ENCODE measurements around the gene PSME2. TPM values are rescaled to one million over a fixed set of nuclear protein-coding genes. Genes with fewer than 3 reads are reported as not detected.

The PSME2 gene
- total and polyA plus RNA-seq, 2 donors (not counting 3 experiments of a cell fraction or from before 2014, with no cell fraction given) = 66.5 to 126 TPM

DNA sequence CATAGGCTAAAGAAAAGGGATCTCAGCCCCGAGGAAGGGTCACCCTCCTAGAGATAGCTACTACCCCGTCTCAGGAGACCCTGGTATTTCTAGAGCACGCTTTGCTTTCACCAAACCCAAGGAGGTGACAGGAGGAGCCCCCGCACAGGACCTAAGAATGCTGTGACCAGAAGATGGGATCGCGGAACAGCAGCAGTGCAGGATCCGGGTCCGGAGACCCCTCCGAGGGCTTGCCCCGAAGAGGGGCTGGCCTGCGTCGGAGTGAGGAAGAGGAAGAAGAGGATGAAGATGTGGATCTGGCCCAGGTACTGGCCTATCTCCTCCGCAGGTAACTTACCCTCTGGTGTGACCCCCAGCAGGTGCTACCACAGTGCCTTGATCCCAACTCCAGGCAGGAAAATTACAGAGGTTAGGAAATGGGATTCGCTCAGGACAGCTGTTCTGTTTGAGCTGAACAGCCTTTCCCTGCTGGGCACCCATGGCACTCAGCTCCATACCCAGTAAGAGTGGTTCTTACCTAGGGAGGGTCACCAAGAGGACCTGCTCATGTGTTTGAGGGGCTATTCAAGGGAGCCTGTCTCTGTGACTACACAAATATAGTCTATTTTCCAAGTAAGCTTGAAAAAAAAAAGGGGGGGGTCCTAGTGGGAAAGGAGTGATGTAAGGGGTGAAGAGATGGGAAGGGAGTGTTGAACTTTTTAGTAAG is 30.8 kb downstream of the PSME2 start:
- DNase-seq (ENCODE audit: low read depth, low spot score) (no peak), FAIRE-seq (peak; percentile 8)
- Histone ChIP-seq H3K27me3 (ENCODE audit: control insufficient read depth in 2 of 2, insufficient read depth in 2 of 2, low read length in 2 of 2) (no peaks in the 10 kb centered on the region), H3K9ac (replicated peaks; ENCODE audit: extremely low read depth, insufficient read depth, low read length) (peak overlapping the region; percentile 88), H3K79me2 (ENCODE audit: control insufficient read depth, insufficient read depth, low read length) (no peaks in the 10 kb centered on the region), H3K36me3 (ENCODE audit: control insufficient read depth in 2 of 2, extremely low read depth in 1 of 2, insufficient read depth in 2 of 2, low read length in 2 of 2) (peaks cover 8 to 18% of the 10 kb centered on the region in 2 experiments), H3K9me3 (replicated peaks; ENCODE audit: control insufficient read depth, insufficient read depth, low read length) (no peaks in the 10 kb centered on the region), H3K4me2 (ENCODE audit: insufficient read depth, low read length) (peak overlapping the region; percentile 96), H4K20me1 (replicated peaks; ENCODE audit: control insufficient read depth, extremely low read depth, insufficient read depth, low read length) (no peaks in the 10 kb centered on the region), H3K27ac (ENCODE audit: insufficient read depth, low read depth, low read length) (peak overlapping the region; percentile 88), H3K9me1 (replicated peaks; ENCODE audit: control insufficient read depth, extremely low read depth, insufficient read depth, low read length) (no peaks in the 10 kb centered on the region), H2AFZ (ENCODE audit: low read depth, low read length) (peak overlapping the region; percentile 87), H3K4me3 (replicated peaks in 1 of 3; ENCODE audit: insufficient read depth in 1 of 3, low read depth in 1 of 3, low read length in 3 of 3) (peak overlapping the region; percentile 40 to 92 (median 84)), H3K4me1 (ENCODE audit: control insufficient read depth, extremely low read depth, insufficient read depth, low read length) (peaks cover 13% of the 10 kb centered on the region)
- dilution Hi-C loops (cut with MboI; ENCODE audit: extremely low pct_ligation_motif_present, low sequenced_read_pairs) = no loop called here
- ChIA-PET CTCF (interaction anchor here (1.1 to 3.3 kb wide), 14 partner anchors 11 to 316 kb away, joined by 3 to 27 read pairs (median 6); partner anchors contain the start of genes EMC9, IRF9 and PSME1), POLR2A (interaction anchor here (0.6 to 2.3 kb wide), 8 partner anchors 9 to 31 kb away, joined by 3 to 13 read pairs (median 7); partner anchors contain the start of genes EMC9, PCK2, PSME1 and PSME2)
- intact Hi-C loops (cut with micrococcal nuclease) = loop anchor here (1.0 to 2.0 kb wide), 2 partner anchors 73 to 117 kb away; partner anchors contain the start of genes GMPR2, IPO4 and NEDD8
- TF ChIP-seq GATA2 (IDR thresholded peaks at IDR 0.05; ENCODE audit: insufficient read depth, insufficient read length, low read depth, low read length) (no peak), POLR2A (IDR thresholded peaks at IDR 0.05; ENCODE audit: low read depth, low read length) (no peak), FOS (IDR thresholded peaks at IDR 0.05; ENCODE audit: borderline replicate concordance, insufficient read depth, low read length) (no peak), POLR2AphosphoS5 (IDR thresholded peaks at IDR 0.05; ENCODE audit: insufficient read depth, low read depth, low read length) (no peak), JUN (IDR thresholded peaks at IDR 0.05; ENCODE audit: borderline replicate concordance, insufficient read depth, insufficient read length, low read depth) (no peak), MYC (IDR thresholded peaks at IDR 0.05; ENCODE audit: low read depth, low read length) (no peak), EZH2 (IDR thresholded peaks at IDR 0.05; ENCODE audit: borderline replicate concordance, low read depth, low read length, severe bottlenecking) (no peak)
- TF ChIP-seq, protein P1, sequence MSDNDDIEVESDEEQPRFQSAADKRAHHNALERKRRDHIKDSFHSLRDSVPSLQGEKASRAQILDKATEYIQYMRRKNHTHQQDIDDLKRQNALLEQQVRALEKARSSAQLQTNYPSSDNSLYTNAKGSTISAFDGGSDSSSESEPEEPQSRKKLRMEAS (IDR thresholded peaks at IDR 0.05; ENCODE audit: insufficient read depth, insufficient read length) = no peak
- TF ChIP-seq, protein P2, sequence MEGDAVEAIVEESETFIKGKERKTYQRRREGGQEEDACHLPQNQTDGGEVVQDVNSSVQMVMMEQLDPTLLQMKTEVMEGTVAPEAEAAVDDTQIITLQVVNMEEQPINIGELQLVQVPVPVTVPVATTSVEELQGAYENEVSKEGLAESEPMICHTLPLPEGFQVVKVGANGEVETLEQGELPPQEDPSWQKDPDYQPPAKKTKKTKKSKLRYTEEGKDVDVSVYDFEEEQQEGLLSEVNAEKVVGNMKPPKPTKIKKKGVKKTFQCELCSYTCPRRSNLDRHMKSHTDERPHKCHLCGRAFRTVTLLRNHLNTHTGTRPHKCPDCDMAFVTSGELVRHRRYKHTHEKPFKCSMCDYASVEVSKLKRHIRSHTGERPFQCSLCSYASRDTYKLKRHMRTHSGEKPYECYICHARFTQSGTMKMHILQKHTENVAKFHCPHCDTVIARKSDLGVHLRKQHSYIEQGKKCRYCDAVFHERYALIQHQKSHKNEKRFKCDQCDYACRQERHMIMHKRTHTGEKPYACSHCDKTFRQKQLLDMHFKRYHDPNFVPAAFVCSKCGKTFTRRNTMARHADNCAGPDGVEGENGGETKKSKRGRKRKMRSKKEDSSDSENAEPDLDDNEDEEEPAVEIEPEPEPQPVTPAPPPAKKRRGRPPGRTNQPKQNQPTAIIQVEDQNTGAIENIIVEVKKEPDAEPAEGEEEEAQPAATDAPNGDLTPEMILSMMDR (IDR thresholded peaks at IDR 0.05; ENCODE audit: extremely low read depth in 1 of 2, insufficient read depth in 1 of 2, low read depth in 1 of 2, low read length in 2 of 2) = no peak
- BruUV-seq (replicated peaks) = no TSS peak
